GM12878 (cell line): Measurements from ENCODE around the gene KCNMB2. TPM values are rescaled to one million over a fixed set of nuclear protein-coding genes. Genes with fewer than 3 reads are reported as not detected.

Experiments used
- ATAC-seq: fragments of 200-7000 bp; cut with Tn5 transposase; 3 replicates; pipeline ENCODE4 v1.9.1; 2020; ENCODE audit warnings: mild to moderate bottlenecking, moderate library complexity
- BruUV-seq: library from RNA; stranded (reverse); fragments of 400-500 nt; replicated peaks from 2 replicates; lab custom pipeline; 2021; lab: Mats Ljungman, UMichigan
- CTCF ChIA-PET: fragments of 300-600 bp; sonication (Branson Sonifier 250); formaldehyde crosslinking; extraction: SDS; loops from one replicate; lab custom pipeline; 2021; ENCODE audit warnings: inconsistent platforms; lab: Yijun Ruan, JAX
- POLR2A ChIA-PET: fragments of 350-600 bp; formaldehyde crosslinking; extraction: SDS; loops from one replicate; lab custom pipeline; 2021; ENCODE audit warnings: inconsistent platforms; lab: Charles Lee
- RAD21 ChIA-PET: fragments of 300-600 bp; sonication (Branson Sonifier 250); formaldehyde crosslinking; loops from one replicate; lab custom pipeline; 2023; ENCODE audit warnings: antibody characterized with exemption; ENCODE audit not compliant: unreplicated experiment; lab: Charles Lee
- SMC1A ChIA-PET: fragments of 300-600 bp; sonication (Branson Sonifier 250); formaldehyde crosslinking; loops from one replicate; lab custom pipeline; 2023; ENCODE audit not compliant: unreplicated experiment, uncharacterized antibody; lab: Charles Lee
- DNase-seq: peaks from one replicate; pipeline ENCODE4 v3.0.0-alpha.2; 2011; ENCODE audit warnings: low read depth, low spot score
- FAIRE-seq: peaks from 3 replicates; lab custom pipeline; 2011; peaks lifted over from hg19 to GRCh38; lab: Jason Lieb, UNC
- H2AFZ ChIP-seq: 2 replicates; pipeline ENCODE4 v1.6.0; 2011; ENCODE audit warnings: low read depth, low read length, control low read depth; ENCODE audit not compliant: control insufficient read depth
- H3K27ac ChIP-seq: 2 replicates; pipeline ENCODE4 v1.5.1; 2011; ENCODE audit warnings: control low read depth; ENCODE audit not compliant: control insufficient read depth, insufficient read depth
- H3K27me3 ChIP-seq, 2 experiments: replicated peaks in 1 of 2; 2 replicates each; pipeline versions ENCODE4 v1.6.0 to v1.6.1; 2011; ENCODE audit warnings: low read length in 1 of 2; ENCODE audit not compliant: control insufficient read depth in 2 of 2, insufficient read depth in 2 of 2
- H3K36me3 ChIP-seq, 2 experiments: 2 replicates each; pipeline ENCODE4 v1.5.1; 2011; ENCODE audit warnings: low read length in 1 of 2; ENCODE audit not compliant: control insufficient read depth in 2 of 2, insufficient read depth in 2 of 2
- H3K4me1 ChIP-seq: 2 replicates; pipeline ENCODE4 v1.6.1; 2011; ENCODE audit warnings: mild to moderate bottlenecking, low read length, moderate library complexity, mixed read lengths; ENCODE audit not compliant: control insufficient read depth, insufficient read depth
- H3K4me2 ChIP-seq: 2 replicates; pipeline ENCODE4 v1.6.0; 2011; ENCODE audit warnings: control low read depth; ENCODE audit not compliant: control insufficient read depth, insufficient read depth
- H3K4me3 ChIP-seq: fragments of 200-600 bp; sonication (generic); 2 replicates; pipeline ENCODE4 v1.5.1; 2016
- H3K79me2 ChIP-seq: 2 replicates; pipeline ENCODE4 v1.6.0; 2011; ENCODE audit warnings: low read length; ENCODE audit not compliant: control insufficient read depth, insufficient read depth
- H3K9ac ChIP-seq: 2 replicates; pipeline ENCODE4 v1.8.0; 2011; ENCODE audit warnings: low read length, control low read depth, mixed read lengths; ENCODE audit not compliant: control insufficient read depth, insufficient read depth
- H3K9me3 ChIP-seq: replicated peaks from 3 replicates; pipeline ENCODE4 v1.5.1; 2011; ENCODE audit warnings: mild to moderate bottlenecking, low read length; ENCODE audit not compliant: control insufficient read depth, insufficient read depth
- H4K20me1 ChIP-seq: 2 replicates; pipeline ENCODE4 v1.6.0; 2011; ENCODE audit not compliant: control insufficient read depth, insufficient read depth
- BACH1 ChIP-seq: fragments of 450-650 bp; IDR thresholded peaks from 2 replicates; pipeline ENCODE4 v1.6.1; 2017; ENCODE audit warnings: mild to moderate bottlenecking, borderline replicate concordance
- CREB1 ChIP-seq: IDR thresholded peaks from 2 replicates; pipeline ENCODE4 v1.6.1; 2012; ENCODE audit warnings: low read depth, mild to moderate bottlenecking, inconsistent platforms
- CREM ChIP-seq: IDR thresholded peaks from 2 replicates; pipeline ENCODE4 v1.6.1; 2014; ENCODE audit warnings: antibody characterized with exemption, low read depth
- EED ChIP-seq: sonication (generic); IDR thresholded peaks from 2 replicates; pipeline ENCODE4 v1.6.1; 2016; ENCODE audit warnings: antibody characterized with exemption, low read depth
- FOS ChIP-seq: IDR thresholded peaks from 3 replicates; pipeline ENCODE4 v1.6.1; 2011; ENCODE audit warnings: borderline replicate concordance; ENCODE audit not compliant: insufficient read length; ENCODE audit errors: extremely low read depth
- MTA2 ChIP-seq: fragments of 450-650 bp; IDR thresholded peaks from 2 replicates; pipeline ENCODE4 v1.6.1; 2016; ENCODE audit warnings: low read depth, mild to moderate bottlenecking, moderate library complexity
- NFIC ChIP-seq: IDR thresholded peaks from 2 replicates; pipeline ENCODE4 v1.6.1; 2012; ENCODE audit warnings: low read depth, mild to moderate bottlenecking, inconsistent platforms, low read length, moderate library complexity
- WGBS: methylation state at CpG from one replicate; pipeline ENCODE4 v1.1.6; 2016; ENCODE audit warnings: low lambda C conversion rate; ENCODE audit not compliant: insufficient replicate concordance, insufficient coverage; ENCODE audit errors: missing lambda C conversion rate; 5-methylcytosine and 5-hydroxymethylcytosine counted together
- in situ Hi-C: fragments of 300-500 bp; cut with MboI; formaldehyde crosslinking; loops from 9 replicates; pipeline ENCODE4 v1.14.3; 2018; ENCODE audit warnings: mixed read lengths
- intact Hi-C: fragments of 100-400 bp; cut with micrococcal nuclease; formaldehyde crosslinking; loops from one replicate; pipeline ENCODE4 v1.14.2; 2022; ENCODE audit not compliant: unreplicated experiment
- polyA plus RNA-seq, 11 experiments: library from polyadenylated mRNA; depleted of rRNA in 4 of 11; unstranded in 6 of 11; stranded (reverse) in 5 of 11; fragments of >200 nt; fragmentation: Nextera tagmentation in 4 of 11; fragmentation: Illumina TruSeq in 1 of 11; extraction: Ambion mirVana in 4 of 11; extraction: Trizol in 1 of 11; gene quantifications; 1 replicate in 1 of 11; 2 replicates in 10 of 11; pipeline versions ENCODE4 v1.2.1 to v1.2.3, GENCODE V29; 2011 to 2016; ENCODE audit warnings: inconsistent platforms in 2 of 11, missing spikeins in 2 of 11, low read depth in 1 of 11
- total RNA-seq, 4 experiments: library from RNA; depleted of rRNA in 3 of 4; stranded (reverse); fragments of >200 nt in 3 of 4; fragmentation: Illumina TruSeq in 1 of 4; extraction: Trizol in 1 of 4; gene quantifications; 2 replicates each; pipeline versions ENCODE4 v1.2.1 to v1.2.3, GENCODE V29; 2013 to 2021
- TF ChIP-seq, protein P1 (sequence below): fragments of 450-650 bp; IDR thresholded peaks from 2 replicates; pipeline ENCODE4 v1.6.1; 2016; ENCODE audit warnings: mild to moderate bottlenecking

KCNMB2 gene
- total and polyA plus RNA-seq, 10 of the 15 experiments (the other 5 are each of a cell fraction or from before 2014, with no cell fraction given): 0.22 to 18.8 (median 11.0) TPM

GRCh38 chr3:178562947-178563232, 26.7 kb downstream of the KCNMB2 start:
- no peak for ATAC-seq
- H3K4me2 ChIP-seq: no peak overlapping the region
- POLR2A ChIA-PET: interaction anchor here (0.5 to 1.2 kb wide), 2 partner anchors 18 to 679 kb away, joined by 3 to 9 read pairs; no protein-coding TSS in a partner anchor
- DNase-seq: no peak
- SMC1A ChIA-PET: interaction anchor here (0.9 to 1.2 kb wide), 2 partner anchors 14 to 88 kb away, joined by 3 read pairs; no protein-coding TSS in a partner anchor
- H4K20me1 ChIP-seq: no peaks in the 10 kb centered on the region
- BruUV-seq: no TSS peak
- TF ChIP-seq CREM: no peak
- TF ChIP-seq BACH1: no peak
- no peak for TF ChIP-seq EED
- TF ChIP-seq MTA2: no peak
- TF ChIP-seq FOS: no peak
- TF ChIP-seq, protein P1, sequence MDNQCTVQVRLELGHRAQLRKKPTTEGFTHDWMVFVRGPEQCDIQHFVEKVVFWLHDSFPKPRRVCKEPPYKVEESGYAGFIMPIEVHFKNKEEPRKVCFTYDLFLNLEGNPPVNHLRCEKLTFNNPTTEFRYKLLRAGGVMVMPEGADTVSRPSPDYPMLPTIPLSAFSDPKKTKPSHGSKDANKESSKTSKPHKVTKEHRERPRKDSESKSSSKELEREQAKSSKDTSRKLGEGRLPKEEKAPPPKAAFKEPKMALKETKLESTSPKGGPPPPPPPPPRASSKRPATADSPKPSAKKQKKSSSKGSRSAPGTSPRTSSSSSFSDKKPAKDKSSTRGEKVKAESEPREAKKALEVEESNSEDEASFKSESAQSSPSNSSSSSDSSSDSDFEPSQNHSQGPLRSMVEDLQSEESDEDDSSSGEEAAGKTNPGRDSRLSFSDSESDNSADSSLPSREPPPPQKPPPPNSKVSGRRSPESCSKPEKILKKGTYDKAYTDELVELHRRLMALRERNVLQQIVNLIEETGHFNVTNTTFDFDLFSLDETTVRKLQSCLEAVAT: no peak
- no peak for TF ChIP-seq NFIC
- no peak for TF ChIP-seq CREB1
- no peak overlapping the region for H2AFZ ChIP-seq
- H3K27ac ChIP-seq: no peak overlapping the region
- no peak for FAIRE-seq
- RAD21 ChIA-PET: interaction anchor here (1.4 kb wide), 1 partner anchor 61 kb away, joined by 3 read pairs; no protein-coding TSS in a partner anchor
- peaks cover 17% of the 10 kb centered on the region; the same call in 1 of the 2 replicates for H3K79me2 ChIP-seq
- intact Hi-C loops (no loop called here), in situ Hi-C loops (no loop called here)
- H3K36me3 ChIP-seq: peaks cover 0 to 3% of the 10 kb centered on the region in 2 experiments; a peak in 1 of 4 replicates
- H3K9ac ChIP-seq: no peak overlapping the region
- no peak overlapping the region for H3K4me3 ChIP-seq
- H3K27me3 ChIP-seq: no peaks in the 10 kb centered on the region
- peaks cover 5% of the 10 kb centered on the region for H3K4me1 ChIP-seq
- CTCF ChIA-PET: interaction anchor here (1.0 to 1.2 kb wide), 2 partner anchors 119 to 126 kb away, joined by 3 to 4 read pairs; no protein-coding TSS in a partner anchor
- WGBS: 0% methylated on average over 1 of the region's 1 CpG
- no peaks in the 10 kb centered on the region; the same call in 1 of the 3 replicates for H3K9me3 ChIP-seq
